GM21786 (cell line): ENCODE measurements around the gene SIK2.
"Not testable (repeated sequence)": the region's sequence is repeated elsewhere in the genome, so short reads cannot be mapped to it uniquely, and the experiment has no call there.

Source experiments
- ATAC-seq: cut with Tn5 transposase; IDR thresholded peaks from one replicate; pipeline ENCODE4 v1.9.1; 2021; ENCODE audit not compliant: unreplicated experiment

The SIK2 gene

DNA sequence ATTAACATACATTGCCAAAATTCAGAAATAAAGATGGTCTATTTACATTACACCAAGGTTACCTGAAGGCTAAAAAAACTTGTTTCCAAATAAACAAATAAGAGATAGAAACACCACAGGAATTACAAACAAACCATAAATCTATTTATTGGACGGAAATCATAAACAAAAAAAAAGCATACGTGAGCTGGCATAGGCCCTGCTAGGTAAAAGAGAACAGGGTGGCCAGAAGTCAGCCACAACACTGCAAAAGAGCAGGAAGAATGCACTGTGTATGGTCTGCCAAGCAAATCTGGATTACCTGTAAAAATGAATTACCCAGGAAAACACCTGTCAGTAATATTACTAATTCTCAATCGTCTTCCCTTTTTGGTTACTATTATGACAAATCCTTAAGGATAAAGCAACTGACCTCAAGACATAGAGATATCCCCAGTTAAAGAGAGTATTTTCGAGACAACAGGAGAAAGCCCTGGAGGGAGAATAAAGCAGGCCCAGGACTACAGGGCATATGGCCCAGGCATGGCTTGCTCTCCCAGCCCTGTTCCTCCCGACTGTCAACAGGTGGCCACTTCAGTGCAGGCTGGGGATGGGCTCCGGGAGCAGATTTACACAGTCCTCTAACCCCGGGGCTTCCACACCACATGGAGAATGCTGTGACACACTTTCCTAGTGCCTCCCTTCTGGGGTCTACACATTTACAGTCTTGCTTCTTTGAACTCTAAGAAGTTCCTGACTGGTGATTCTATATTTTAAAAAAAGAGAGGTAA is 146.0 kb downstream of the SIK2 start:
- no peak for ATAC-seq

DNA sequence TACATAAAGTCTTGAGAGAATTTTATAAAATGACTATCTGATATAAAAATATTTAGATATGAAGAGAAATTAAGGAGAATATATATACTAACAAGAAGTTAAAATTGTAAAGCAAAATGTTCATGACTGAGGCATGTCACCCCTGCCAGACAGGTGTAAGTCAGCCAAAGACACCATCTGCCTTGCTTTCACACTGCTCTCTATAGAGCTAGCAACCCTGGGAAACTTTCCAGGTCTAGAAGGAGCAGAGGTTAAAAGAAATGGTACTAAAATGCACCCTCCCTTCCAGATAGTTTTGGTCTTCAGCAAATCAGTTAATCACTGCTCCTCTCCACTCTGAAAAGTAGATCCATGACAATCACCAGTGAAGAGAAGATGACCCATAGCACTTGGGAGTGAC is 147.4 kb downstream of the SIK2 start:
- ATAC-seq: no peak

- no peak for ATAC-seq
These were observed 153.8 kb downstream of the SIK2 start for GRCh38 chr11:111756097-111756496.

DNA sequence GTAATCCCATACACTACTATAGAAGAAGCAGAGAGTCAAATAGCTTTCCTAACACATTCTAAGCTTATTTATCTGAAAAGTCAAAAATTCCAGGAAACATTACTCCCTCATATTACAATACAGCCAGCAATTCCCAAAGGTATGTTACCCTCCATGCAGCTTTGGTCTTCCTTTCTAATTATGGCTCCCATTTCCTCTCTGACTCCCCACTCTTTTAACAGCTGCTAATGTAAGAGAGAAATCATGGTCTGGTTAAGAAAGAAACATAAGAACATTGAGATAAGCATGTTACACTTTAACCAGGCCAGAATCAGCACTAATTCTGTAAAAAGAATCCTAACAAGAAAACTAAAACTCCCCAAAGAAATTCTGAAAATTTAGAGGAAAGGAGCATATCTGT is 157.1 kb downstream of the SIK2 start:
- no peak for ATAC-seq

GRCh38 chr11:111759778-111760407 is 157.6 kb downstream of the SIK2 start:
- ATAC-seq: no peak

GRCh38 chr11:111761036-111761435 is 158.8 kb downstream of the SIK2 start:
- ATAC-seq: no peak

DNA sequence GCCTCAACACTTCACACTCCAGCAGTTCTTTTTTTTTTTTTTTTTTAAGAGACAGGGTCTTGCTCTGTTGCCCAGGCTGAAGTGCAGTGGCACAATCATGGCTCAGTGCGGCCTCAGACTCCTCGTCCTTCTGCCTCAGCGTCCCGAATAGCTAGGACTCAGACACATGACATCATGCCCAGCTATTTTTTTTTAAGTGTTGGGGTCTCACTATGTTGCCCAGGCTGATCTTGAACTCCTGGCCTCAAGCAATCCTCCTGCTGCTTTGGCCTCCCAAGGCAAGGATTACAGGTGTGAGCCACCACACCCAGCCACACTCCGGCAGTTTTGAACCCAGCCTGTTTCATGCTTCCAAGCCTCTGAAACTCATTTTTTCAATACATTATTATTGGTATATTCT is 160.3 kb downstream of the SIK2 start:
- ATAC-seq: no peak

GRCh38 chr11:111762981-111763643 is 160.9 kb downstream of the SIK2 start:
- no peak for ATAC-seq

GRCh38 chr11:111764621-111765020 is 162.4 kb downstream of the SIK2 start:
- no peak for ATAC-seq

GRCh38 chr11:111765320-111765983 is 163.2 kb downstream of the SIK2 start:
- peak; percentile 44 for ATAC-seq

DNA sequence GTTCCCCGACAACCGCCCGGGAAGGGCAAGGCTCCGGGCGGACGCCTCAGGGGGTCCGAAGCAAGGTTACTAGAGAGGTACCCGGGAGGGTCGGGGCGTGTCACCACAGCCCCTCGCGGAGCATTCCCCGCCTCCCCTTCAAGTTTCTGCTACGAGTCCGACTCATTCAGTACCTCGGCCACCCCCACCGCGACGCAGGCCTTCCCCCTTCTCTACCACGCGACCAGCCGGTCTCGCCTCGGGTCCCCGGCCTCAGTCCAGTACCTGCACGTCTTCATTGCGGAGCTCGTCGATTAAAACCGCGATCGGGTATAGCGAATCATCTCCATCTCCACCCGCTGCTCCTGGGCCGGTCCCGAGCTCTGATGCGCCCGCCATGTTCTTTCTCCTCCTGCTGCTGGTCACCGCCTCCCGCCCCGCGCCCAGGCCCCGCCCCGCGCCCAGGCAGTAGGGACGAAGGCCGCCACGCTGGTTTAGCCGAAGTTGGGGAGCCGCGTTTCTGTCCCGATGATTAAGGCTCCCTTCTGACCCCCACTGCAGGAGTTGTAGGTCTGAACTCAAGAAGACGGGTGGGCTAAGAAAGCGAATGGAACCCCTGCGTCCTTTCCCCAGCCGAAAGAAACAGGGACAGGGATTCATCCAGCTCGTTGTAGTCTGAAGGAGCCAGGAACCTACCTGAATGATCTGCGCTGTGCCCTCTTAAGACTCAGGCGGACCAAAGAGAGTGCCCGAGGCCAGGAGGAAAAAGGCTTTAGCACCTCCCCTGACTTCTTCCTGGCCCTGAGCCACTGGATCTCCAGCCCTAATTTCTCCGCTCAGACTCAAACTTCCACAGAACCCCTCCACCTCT is 164.0 kb downstream of the SIK2 start, which contains the start of gene PPP2R1B:
Gene PPP2R1B (minus strand): TSS at position 406 of the 850 bp plus-strand sequence. CDS start 28 bp downstream, at position 378.
- peak; percentile 86 for ATAC-seq

DNA sequence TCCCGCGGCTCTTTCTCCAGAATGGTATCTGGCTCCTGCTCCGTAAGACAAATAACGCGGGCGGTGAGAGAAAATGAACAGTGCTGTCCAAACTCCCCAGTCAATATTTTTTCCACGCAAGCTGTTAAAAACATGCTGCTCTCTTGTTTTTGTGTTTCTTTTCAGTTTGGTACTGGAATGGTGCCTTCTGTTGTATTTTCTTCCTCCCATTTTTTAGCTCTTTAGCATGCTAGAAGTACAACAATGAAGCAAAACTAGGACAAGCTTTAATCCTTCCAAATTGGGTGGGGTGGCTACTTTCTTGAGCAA is 164.5 kb downstream of the SIK2 start:
- no peak for ATAC-seq

GRCh38 chr11:111770581-111771134 is 168.4 kb downstream of the SIK2 start:
- no peak for ATAC-seq

DNA sequence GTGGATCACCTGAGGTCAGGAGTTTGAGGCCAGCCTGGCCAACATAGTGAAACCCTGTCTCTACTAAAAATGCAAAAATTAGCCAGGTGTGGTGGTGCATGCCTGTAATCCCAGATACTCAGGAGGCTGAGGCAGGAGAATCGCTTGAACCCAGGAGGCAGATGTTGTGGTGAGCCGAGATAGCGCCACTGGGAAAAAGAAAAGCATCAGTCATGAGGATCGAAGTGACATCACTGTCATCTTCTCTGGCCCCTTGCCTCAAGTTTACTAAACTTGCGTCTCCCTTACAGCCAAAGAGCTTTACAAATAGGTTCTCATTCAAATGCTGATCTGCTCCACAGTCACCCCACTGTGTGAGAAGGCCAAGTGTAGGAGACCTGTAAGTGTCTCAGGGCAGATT is 169.0 kb downstream of the SIK2 start:
- ATAC-seq: not testable (repeated sequence)

DNA sequence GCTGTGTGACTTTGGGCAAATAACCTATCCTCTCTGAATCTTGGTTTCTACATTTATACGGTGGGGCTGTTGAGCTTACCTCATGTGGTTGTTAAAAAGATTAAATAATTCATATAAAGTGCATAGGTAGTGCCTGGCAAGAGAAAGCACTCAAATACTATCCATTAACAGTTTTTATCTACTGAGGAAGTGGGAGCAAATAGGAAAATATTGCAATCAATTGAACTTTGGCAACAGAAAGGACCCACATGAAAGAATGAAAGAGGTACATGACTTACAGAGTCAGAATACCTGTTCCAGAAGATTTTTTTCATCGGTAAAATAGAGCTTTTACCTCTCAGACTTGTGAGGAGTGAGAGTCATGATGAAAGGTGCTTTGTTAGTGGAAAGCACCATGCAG is 170.3 kb downstream of the SIK2 start:
- no peak for ATAC-seq

DNA sequence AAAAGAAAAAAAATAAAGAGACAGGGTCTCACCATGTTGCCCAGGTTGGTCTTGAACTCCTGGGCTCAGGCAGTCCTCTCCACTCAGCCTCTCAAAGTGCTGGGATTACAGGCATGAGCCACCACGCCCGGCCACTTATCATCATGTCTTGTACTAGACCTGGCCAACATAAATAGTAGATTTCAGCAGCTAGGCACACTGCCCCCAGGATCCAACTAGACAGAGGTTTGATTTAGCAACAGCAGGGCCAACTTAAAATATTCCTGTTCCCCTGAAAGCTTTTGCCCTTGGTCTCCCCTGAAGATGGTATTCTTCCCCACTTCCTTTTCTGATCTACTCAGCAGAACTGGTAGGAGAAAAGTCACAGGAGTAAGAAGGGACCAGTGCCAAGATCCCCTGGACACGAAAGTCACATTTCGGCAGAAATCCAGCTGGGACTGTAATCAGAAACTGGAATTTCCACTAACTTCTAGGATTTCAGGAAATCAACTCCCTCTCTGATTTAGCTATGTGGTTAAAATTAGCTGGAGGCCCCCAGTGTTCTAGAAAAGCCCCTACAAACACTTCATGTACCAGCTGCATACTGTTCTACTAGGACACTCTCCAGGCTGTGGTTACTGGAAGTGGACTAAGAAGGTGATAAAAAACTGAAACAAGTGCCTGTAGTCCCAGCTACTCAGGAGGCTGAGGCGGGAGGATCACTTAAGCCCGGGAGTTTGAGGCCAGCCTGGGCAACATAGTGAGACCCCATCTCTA is 172.9 kb downstream of the SIK2 start:
- ATAC-seq: no peak

- ATAC-seq: peak; percentile 97
These were observed 174.3 kb downstream of the SIK2 start for GRCh38 chr11:111776398-111777093.

GRCh38 chr11:111777094-111778046 is 175.1 kb downstream of the SIK2 start:
- peak; percentile 42 for ATAC-seq
